Esophagus muscularis mucosa (tissue), 4 donors: ENCODE results near the gene HOXD11.

Experiments
- EP300 ChIP-seq: sonication (generic); formaldehyde crosslinking; IDR thresholded peaks from one replicate; pipeline ENCODE4 v1.6.1; 2017; ENCODE audit warnings: antibody characterized with exemption
- POLR2A ChIP-seq: fragments of 450-650 bp; IDR thresholded peaks from one replicate; pipeline ENCODE4 v1.6.1; 2017; ENCODE audit warnings: antibody characterized with exemption, moderate library complexity, mild to moderate bottlenecking, low read depth
- POLR2AphosphoS5 ChIP-seq, 2 donors: sonication (generic); formaldehyde crosslinking; IDR thresholded peaks; one replicate each; pipeline ENCODE4 v1.6.1; 2017; ENCODE audit warnings: antibody characterized with exemption in 2 of 2
- TF ChIP-seq, protein P1 (sequence below), 3 experiments: fragments of 200-600 bp in 2 of 3; fragments of 450-650 bp in 1 of 3; sonication (generic) in 2 of 3; IDR thresholded peaks; one replicate each; pipeline ENCODE4 v1.5.1; 2017 to 2019; ENCODE audit warnings: antibody characterized with exemption in 3 of 3, mild to moderate bottlenecking in 2 of 3, moderate library complexity in 1 of 3

DNA sequence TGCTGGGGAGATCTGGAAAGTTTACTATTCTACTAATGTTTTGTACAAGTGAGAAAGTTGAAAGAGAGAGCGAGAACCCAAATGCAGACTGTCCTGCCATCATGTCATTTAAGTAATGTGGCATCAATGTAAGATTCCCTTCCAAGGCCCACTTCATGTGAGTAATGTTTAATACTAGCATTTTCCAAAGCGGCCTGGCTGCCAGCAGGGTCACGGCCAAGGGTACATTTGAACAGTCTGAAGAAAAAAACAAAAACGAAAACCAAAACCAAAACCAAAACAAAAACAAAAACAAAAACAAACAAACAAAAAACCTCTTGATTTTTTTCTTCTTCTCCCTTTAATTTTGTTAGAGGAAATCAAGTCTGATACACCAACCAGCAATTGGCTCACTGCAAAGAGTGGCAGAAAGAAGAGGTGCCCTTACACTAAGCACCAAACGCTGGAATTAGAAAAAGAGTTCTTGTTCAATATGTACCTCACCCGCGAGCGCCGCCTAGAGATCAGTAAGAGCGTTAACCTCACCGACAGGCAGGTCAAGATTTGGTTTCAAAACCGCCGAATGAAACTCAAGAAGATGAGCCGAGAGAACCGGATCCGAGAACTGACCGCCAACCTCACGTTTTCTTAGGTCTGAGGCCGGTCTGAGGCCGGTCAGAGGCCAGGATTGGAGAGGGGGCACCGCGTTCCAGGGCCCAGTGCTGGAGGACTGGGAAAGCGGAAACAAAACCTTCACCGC, 11.7 kb downstream of the HOXD11 start:
- TF ChIP-seq, protein P1, sequence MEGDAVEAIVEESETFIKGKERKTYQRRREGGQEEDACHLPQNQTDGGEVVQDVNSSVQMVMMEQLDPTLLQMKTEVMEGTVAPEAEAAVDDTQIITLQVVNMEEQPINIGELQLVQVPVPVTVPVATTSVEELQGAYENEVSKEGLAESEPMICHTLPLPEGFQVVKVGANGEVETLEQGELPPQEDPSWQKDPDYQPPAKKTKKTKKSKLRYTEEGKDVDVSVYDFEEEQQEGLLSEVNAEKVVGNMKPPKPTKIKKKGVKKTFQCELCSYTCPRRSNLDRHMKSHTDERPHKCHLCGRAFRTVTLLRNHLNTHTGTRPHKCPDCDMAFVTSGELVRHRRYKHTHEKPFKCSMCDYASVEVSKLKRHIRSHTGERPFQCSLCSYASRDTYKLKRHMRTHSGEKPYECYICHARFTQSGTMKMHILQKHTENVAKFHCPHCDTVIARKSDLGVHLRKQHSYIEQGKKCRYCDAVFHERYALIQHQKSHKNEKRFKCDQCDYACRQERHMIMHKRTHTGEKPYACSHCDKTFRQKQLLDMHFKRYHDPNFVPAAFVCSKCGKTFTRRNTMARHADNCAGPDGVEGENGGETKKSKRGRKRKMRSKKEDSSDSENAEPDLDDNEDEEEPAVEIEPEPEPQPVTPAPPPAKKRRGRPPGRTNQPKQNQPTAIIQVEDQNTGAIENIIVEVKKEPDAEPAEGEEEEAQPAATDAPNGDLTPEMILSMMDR (IDR thresholded peaks at IDR 0.05), result no peak
- no peak for TF ChIP-seq POLR2AphosphoS5 (IDR thresholded peaks at IDR 0.05)
- TF ChIP-seq POLR2A, result no peak
- TF ChIP-seq EP300, result no peak
